ENCODE measurements around the gene PTPRG.

DNA sequence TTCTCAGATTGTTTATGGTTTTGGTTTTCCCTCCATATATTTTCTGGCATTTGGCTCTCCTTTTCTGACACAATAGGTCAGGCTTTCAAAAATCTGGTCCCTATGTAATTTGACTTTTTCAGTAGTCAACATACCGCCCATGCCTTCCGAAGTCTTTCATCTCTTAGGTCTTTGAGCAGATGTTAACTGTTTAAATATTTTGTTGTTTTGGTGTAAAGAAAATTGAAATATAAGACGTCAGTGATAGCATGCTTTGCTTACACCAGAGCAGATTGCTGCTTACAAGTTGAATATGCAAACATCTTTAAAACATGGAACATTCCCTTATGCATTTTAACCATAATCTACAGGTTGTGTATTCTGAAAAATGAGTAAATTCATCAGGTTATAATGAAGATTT, 233.0 kb downstream of the PTPRG start:
- TF ChIP-seq, protein P1, sequence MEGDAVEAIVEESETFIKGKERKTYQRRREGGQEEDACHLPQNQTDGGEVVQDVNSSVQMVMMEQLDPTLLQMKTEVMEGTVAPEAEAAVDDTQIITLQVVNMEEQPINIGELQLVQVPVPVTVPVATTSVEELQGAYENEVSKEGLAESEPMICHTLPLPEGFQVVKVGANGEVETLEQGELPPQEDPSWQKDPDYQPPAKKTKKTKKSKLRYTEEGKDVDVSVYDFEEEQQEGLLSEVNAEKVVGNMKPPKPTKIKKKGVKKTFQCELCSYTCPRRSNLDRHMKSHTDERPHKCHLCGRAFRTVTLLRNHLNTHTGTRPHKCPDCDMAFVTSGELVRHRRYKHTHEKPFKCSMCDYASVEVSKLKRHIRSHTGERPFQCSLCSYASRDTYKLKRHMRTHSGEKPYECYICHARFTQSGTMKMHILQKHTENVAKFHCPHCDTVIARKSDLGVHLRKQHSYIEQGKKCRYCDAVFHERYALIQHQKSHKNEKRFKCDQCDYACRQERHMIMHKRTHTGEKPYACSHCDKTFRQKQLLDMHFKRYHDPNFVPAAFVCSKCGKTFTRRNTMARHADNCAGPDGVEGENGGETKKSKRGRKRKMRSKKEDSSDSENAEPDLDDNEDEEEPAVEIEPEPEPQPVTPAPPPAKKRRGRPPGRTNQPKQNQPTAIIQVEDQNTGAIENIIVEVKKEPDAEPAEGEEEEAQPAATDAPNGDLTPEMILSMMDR (IDR thresholded peaks at IDR 0.05): no peak
- no peak for TF ChIP-seq POLR2AphosphoS5 (IDR thresholded peaks at IDR 0.05; ENCODE audit: low read depth, low read length)

Data from Panc1 (cell line).